ENCODE results near the gene CPSF3.

DNA sequence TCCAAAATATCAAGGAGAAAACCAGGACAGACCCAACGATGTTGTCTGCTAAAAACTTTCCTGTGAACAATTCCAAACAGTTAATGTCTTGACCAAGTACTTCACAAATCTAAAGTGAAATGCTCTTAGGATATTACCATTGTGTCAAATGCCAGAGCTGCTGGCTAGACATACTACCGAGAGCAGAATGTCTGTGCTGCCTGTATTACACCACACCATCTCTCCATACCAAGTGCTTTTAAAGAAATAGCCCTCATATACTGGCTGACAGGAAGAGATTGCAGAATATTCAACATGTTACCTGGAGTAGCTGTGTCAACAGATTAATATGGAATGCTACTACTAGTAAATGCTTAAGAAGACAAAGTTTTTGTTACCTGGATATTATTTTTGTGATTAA lies 69.5 kb downstream of the CPSF3 start:
- TF ChIP-seq, protein P1, sequence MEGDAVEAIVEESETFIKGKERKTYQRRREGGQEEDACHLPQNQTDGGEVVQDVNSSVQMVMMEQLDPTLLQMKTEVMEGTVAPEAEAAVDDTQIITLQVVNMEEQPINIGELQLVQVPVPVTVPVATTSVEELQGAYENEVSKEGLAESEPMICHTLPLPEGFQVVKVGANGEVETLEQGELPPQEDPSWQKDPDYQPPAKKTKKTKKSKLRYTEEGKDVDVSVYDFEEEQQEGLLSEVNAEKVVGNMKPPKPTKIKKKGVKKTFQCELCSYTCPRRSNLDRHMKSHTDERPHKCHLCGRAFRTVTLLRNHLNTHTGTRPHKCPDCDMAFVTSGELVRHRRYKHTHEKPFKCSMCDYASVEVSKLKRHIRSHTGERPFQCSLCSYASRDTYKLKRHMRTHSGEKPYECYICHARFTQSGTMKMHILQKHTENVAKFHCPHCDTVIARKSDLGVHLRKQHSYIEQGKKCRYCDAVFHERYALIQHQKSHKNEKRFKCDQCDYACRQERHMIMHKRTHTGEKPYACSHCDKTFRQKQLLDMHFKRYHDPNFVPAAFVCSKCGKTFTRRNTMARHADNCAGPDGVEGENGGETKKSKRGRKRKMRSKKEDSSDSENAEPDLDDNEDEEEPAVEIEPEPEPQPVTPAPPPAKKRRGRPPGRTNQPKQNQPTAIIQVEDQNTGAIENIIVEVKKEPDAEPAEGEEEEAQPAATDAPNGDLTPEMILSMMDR (IDR thresholded peaks at IDR 0.05; ENCODE audit: low read depth, low read length, poor library complexity, severe bottlenecking) = no peak
- TF ChIP-seq EZH2phosphoT487 (IDR thresholded peaks at IDR 0.05; ENCODE audit: borderline replicate concordance, low read length) = no peak
